ENCODE data around the gene DNAH10. TPM values are rescaled to one million over a fixed set of nuclear protein-coding genes. Genes with fewer than 3 reads are reported as not detected.

Gene DNAH10
- total RNA-seq, 2 experiments from 2014 or later: 0.38 to 0.43 TPM

DNA sequence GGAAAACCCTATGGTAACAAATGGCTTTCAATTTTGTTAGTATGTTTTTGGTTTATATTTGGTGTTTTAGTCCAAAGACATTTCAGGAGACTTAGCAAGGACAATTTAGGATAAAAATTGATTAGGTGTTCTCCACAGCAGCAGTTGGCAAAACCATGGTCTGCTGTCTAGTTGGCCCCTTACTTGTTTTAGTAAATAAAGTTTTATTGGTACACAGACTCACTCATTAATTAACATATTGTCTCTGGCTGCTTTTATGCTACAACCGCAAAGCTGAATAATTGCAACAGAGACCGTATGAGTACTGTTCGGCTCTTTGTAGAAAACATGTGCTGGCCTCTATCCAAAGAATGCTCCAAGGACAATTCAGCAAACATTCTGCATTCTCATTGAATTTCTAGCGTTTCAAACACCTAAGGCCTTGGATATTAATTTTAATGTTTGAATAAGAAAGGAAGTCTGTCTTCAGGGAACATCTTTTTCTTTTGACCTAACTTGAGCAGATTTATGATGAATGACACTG lies 132.8 kb downstream of the DNAH10 start:
- DNase-seq: no peak
- no peak overlapping the region for H3K27ac Mint-ChIP-seq
- POLR2A ChIA-PET: no interaction called here
- no peaks in the 10 kb centered on the region for H3K9me3 Mint-ChIP-seq
- H3K4me1 Mint-ChIP-seq (ENCODE audit: low read depth): no peaks in the 10 kb centered on the region
- H3K36me3 Mint-ChIP-seq (ENCODE audit: low read depth): no peaks in the 10 kb centered on the region
- TF ChIP-seq, protein P1, sequence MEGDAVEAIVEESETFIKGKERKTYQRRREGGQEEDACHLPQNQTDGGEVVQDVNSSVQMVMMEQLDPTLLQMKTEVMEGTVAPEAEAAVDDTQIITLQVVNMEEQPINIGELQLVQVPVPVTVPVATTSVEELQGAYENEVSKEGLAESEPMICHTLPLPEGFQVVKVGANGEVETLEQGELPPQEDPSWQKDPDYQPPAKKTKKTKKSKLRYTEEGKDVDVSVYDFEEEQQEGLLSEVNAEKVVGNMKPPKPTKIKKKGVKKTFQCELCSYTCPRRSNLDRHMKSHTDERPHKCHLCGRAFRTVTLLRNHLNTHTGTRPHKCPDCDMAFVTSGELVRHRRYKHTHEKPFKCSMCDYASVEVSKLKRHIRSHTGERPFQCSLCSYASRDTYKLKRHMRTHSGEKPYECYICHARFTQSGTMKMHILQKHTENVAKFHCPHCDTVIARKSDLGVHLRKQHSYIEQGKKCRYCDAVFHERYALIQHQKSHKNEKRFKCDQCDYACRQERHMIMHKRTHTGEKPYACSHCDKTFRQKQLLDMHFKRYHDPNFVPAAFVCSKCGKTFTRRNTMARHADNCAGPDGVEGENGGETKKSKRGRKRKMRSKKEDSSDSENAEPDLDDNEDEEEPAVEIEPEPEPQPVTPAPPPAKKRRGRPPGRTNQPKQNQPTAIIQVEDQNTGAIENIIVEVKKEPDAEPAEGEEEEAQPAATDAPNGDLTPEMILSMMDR (IDR thresholded peaks at IDR 0.05): no peak
- CTCF ChIA-PET: interaction anchor here (1.0 kb wide), 1 partner anchor 11 kb away, joined by 3 read pairs; no protein-coding TSS in a partner anchor
- ATAC-seq: no peak
- intact Hi-C loops (cut with micrococcal nuclease): no loop called here
- H3K27me3 Mint-ChIP-seq: no peaks in the 10 kb centered on the region
- H3K4me3 Mint-ChIP-seq: no peak overlapping the region

- Mint-ChIP-seq H3K27me3 (no peaks in the 10 kb centered on the region), H3K27ac (no peak overlapping the region), H3K9me3 (no peaks in the 10 kb centered on the region), H3K4me3 (no peak overlapping the region), H3K36me3 (ENCODE audit: low read depth) (no peaks in the 10 kb centered on the region), H3K4me1 (ENCODE audit: low read depth) (no peaks in the 10 kb centered on the region)
- no peak for DNase-seq
- POLR2A ChIA-PET: no interaction called here
- no peak for ATAC-seq
- CTCF ChIA-PET: interaction anchor here (1.5 kb wide), 1 partner anchor 10 kb away, joined by 4 read pairs; no protein-coding TSS in a partner anchor
- TF ChIP-seq, protein P1 (IDR thresholded peaks at IDR 0.05): no peak
- intact Hi-C loops (cut with micrococcal nuclease): no loop called here
These were observed 133.3 kb downstream of the DNAH10 start for GRCh38 chr12:123895451-123895850.

DNA sequence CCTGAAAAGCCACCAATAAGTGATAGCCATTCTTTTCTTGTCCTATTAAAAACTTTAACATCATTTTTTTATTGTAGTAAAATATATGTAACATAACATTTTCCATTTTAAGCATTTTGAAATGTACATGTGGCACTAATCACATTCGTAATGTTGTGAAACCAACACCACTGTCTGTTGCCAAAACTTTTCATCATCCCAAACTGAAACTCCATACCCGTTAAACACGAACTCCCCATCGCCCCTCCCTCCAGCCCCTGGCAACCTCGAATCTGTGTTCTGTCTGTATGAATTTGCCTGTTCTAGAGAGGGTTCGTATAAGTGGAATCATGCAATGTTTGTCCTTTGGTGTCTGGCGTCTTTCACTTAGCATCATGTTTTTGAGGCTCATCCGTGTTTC lies 134.7 kb downstream of the DNAH10 start:
- no peaks in the 10 kb centered on the region for H3K27me3 Mint-ChIP-seq
- H3K36me3 Mint-ChIP-seq (ENCODE audit: low read depth): no peaks in the 10 kb centered on the region
- peaks cover 8% of the 10 kb centered on the region for H3K4me1 Mint-ChIP-seq (ENCODE audit: low read depth)
- ChIA-PET POLR2A (no interaction called here), CTCF (interaction anchor here (1.1 to 1.5 kb wide), 2 partner anchors 8 to 9 kb away, joined by 3 to 4 read pairs; no protein-coding TSS in a partner anchor)
- H3K27ac Mint-ChIP-seq: no peak overlapping the region
- DNase-seq (no peak), ATAC-seq (no peak)
- TF ChIP-seq, protein P1 (IDR thresholded peaks at IDR 0.05): no peak
- no peak overlapping the region for H3K4me3 Mint-ChIP-seq
- H3K9me3 Mint-ChIP-seq: no peaks in the 10 kb centered on the region
- intact Hi-C loops (cut with micrococcal nuclease): no loop called here

- CTCF ChIA-PET: interaction anchor here (1.1 kb wide), 1 partner anchor 9 kb away, joined by 3 read pairs; no protein-coding TSS in a partner anchor
- TF ChIP-seq, protein P1 (IDR thresholded peaks at IDR 0.05): no peak
- no peaks in the 10 kb centered on the region for H3K9me3 Mint-ChIP-seq
- POLR2A ChIA-PET: no interaction called here
- no peaks in the 10 kb centered on the region for H3K27me3 Mint-ChIP-seq
- intact Hi-C loops (cut with micrococcal nuclease): no loop called here
- H3K4me1 Mint-ChIP-seq (ENCODE audit: low read depth): peaks cover 8% of the 10 kb centered on the region
- no peak overlapping the region for H3K27ac Mint-ChIP-seq
- no peak for ATAC-seq
- H3K36me3 Mint-ChIP-seq (ENCODE audit: low read depth): no peaks in the 10 kb centered on the region
- H3K4me3 Mint-ChIP-seq: no peak overlapping the region
- DNase-seq: no peak
These were observed 135.1 kb downstream of the DNAH10 start for GRCh38 chr12:123897221-123897620.

DNA sequence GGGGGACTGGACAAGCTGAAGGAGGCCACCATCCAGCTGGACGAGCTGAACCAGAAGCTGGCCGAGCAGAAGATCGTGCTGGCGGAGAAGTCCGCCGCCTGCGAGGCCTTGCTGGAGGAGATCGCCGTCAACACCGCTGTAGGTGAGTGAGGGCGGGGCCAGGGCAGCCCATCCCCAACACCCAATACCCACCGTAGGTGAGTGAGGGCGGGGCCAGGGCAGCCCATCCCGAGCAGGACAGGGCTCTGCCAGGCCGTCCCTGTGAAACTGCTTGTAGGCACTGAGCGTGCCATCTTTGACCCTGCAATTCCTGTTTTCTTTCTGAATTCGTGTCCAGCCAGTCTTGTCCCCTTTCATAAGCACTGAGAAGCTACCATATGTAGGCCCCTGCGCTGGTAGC lies 136.6 kb downstream of the DNAH10 start:
- POLR2A ChIA-PET: no interaction called here
- H3K27ac Mint-ChIP-seq: no peak overlapping the region
- intact Hi-C loops (cut with micrococcal nuclease): no loop called here
- H3K9me3 Mint-ChIP-seq: no peaks in the 10 kb centered on the region
- no peaks in the 10 kb centered on the region for H3K27me3 Mint-ChIP-seq
- no peaks in the 10 kb centered on the region for H3K36me3 Mint-ChIP-seq (ENCODE audit: low read depth)
- peaks cover 8% of the 10 kb centered on the region for H3K4me1 Mint-ChIP-seq (ENCODE audit: low read depth)
- no peak for ATAC-seq
- TF ChIP-seq, protein P1 (IDR thresholded peaks at IDR 0.05): no peak
- no peak for DNase-seq
- no peak overlapping the region for H3K4me3 Mint-ChIP-seq
- CTCF ChIA-PET: no interaction called here

All from activated CD8-positive, alpha-beta T cell treated with anti-CD3 and anti-CD28 coated beads for 36 hours (primary cell).